HepG2 (cell line): Measurements from ENCODE around the gene FRMD4A. TPM values are rescaled to one million over a fixed set of nuclear protein-coding genes. Genes with fewer than 3 reads are reported as not detected.

ENCODE experiments used
- ATAC-seq: fragments of 200-7000 bp; cut with Tn5 transposase; 3 replicates; pipeline ENCODE4 v1.9.1; 2020; ENCODE audit warnings: mild to moderate bottlenecking, moderate library complexity
- BruUV-seq: library from RNA; stranded (reverse); fragments of 400-500 nt; replicated peaks from 2 replicates; lab custom pipeline; 2021; lab: Mats Ljungman, UMichigan
- CTCF ChIA-PET: fragments of 300-600 bp; formaldehyde crosslinking; extraction: SDS; loops from one replicate; lab custom pipeline; 2021; ENCODE audit warnings: low total read pairs, inconsistent platforms, low intra/inter-chr PET ratio; lab: Yijun Ruan, JAX
- POLR2A ChIA-PET: fragments of 350-600 bp; sonication (Branson Sonifier 250); formaldehyde crosslinking; loops from one replicate; lab custom pipeline; 2020; ENCODE audit warnings: antibody characterized with exemption, inconsistent platforms; lab: Yijun Ruan, JAX
- DNase-seq: peaks from one replicate; pipeline ENCODE4 v3.0.0-alpha.2; 2015; ENCODE audit warnings: low spot score
- FAIRE-seq: peaks from 3 replicates; lab custom pipeline; 2011; peaks lifted over from hg19 to GRCh38; lab: Jason Lieb, UNC
- H2AFZ ChIP-seq: one replicate; pipeline ENCODE4 v1.6.1; 2011; ENCODE audit warnings: low read length, inconsistent platforms
- H3K27ac ChIP-seq: fragments of 300-600 bp; 3 replicates; pipeline ENCODE4 v1.8.0; 2011; ENCODE audit warnings: mixed run types, mild to moderate bottlenecking, mixed read lengths, low read length, inconsistent platforms; ENCODE audit not compliant: insufficient read depth; ENCODE audit errors: extremely low read length
- H3K27me3 ChIP-seq, 2 experiments: fragments of 200-600 bp in 1 of 2; 2 replicates in 1 of 2; 3 replicates in 1 of 2; pipeline versions ENCODE4 v1.6.0 to v1.8.0; 2011; ENCODE audit warnings: low read length in 2 of 2, mild to moderate bottlenecking in 2 of 2, moderate library complexity in 2 of 2, inconsistent platforms in 1 of 2; ENCODE audit not compliant: insufficient read depth in 2 of 2, control insufficient read depth in 1 of 2
- H3K36me3 ChIP-seq, 2 experiments: fragments of 200-600 bp in 1 of 2; replicated peaks in 1 of 2; 2 replicates in 1 of 2; 3 replicates in 1 of 2; pipeline versions ENCODE4 v1.5.1 to v1.8.0; 2011; ENCODE audit warnings: low read length in 2 of 2, inconsistent platforms in 1 of 2; ENCODE audit not compliant: insufficient read depth in 2 of 2, control insufficient read depth in 1 of 2
- H3K4me1 ChIP-seq: 2 replicates; pipeline ENCODE4 v1.5.1; 2012; ENCODE audit warnings: low read length, inconsistent platforms; ENCODE audit not compliant: insufficient read depth
- H3K4me2 ChIP-seq: 2 replicates; pipeline ENCODE4 v1.6.0; 2011; ENCODE audit warnings: low read depth, low read length, inconsistent platforms
- H3K4me3 ChIP-seq, 3 experiments: fragments of 200-600 bp in 1 of 3; sonication (generic), shearing (Covaris generic) in 1 of 3; replicated peaks in 1 of 3; 2 replicates each; pipeline ENCODE4 v1.5.1; 2011 to 2016; ENCODE audit warnings: low read length in 3 of 3, inconsistent platforms in 2 of 3, low read depth in 2 of 3, mild to moderate bottlenecking in 2 of 3, control low read depth in 1 of 3, mixed read lengths in 1 of 3; ENCODE audit not compliant: insufficient read depth in 1 of 3
- H3K79me2 ChIP-seq: one replicate; pipeline ENCODE4 v1.6.1; 2011; ENCODE audit warnings: low read length, inconsistent platforms; ENCODE audit not compliant: insufficient read depth
- H3K9ac ChIP-seq: 2 replicates; pipeline ENCODE4 v1.6.0; 2011; ENCODE audit warnings: mild to moderate bottlenecking, low read depth, low read length, inconsistent platforms; ENCODE audit not compliant: insufficient read depth
- H3K9me3 ChIP-seq: 2 replicates; pipeline ENCODE4 v1.5.1; 2012; ENCODE audit warnings: mild to moderate bottlenecking, low read length
- H4K20me1 ChIP-seq: 2 replicates; pipeline ENCODE4 v1.6.0; 2011; ENCODE audit warnings: inconsistent platforms, mild to moderate bottlenecking, low read length, moderate library complexity; ENCODE audit not compliant: insufficient read depth
- CBX5 ChIP-seq: sonication (generic); formaldehyde crosslinking; IDR thresholded peaks from 2 replicates; pipeline ENCODE4 v1.4.0; 2020; ENCODE audit warnings: missing genetic modification reagents, borderline replicate concordance
- CHD4 ChIP-seq: fragments of 200-600 bp; sonication (generic); IDR thresholded peaks from 2 replicates; pipeline ENCODE4 v1.7.0; 2017; ENCODE audit warnings: mild to moderate bottlenecking, low read length, borderline replicate concordance
- EHMT2 ChIP-seq: fragments of 200-600 bp; sonication (generic); IDR thresholded peaks from 2 replicates; pipeline ENCODE4 v1.7.0; 2017; ENCODE audit warnings: antibody characterized with exemption, low read depth, low read length, borderline replicate concordance
- HDAC2 ChIP-seq: sonication (generic); formaldehyde crosslinking; IDR thresholded peaks from 2 replicates; pipeline ENCODE4 v1.4.0; 2020; ENCODE audit warnings: missing genetic modification reagents
- KLF13 ChIP-seq: sonication (generic); formaldehyde crosslinking; IDR thresholded peaks from 2 replicates; pipeline ENCODE4 v1.4.0; 2020; ENCODE audit warnings: mild to moderate bottlenecking, missing genetic modification reagents
- RBFOX2 ChIP-seq: fragments of 200-400 bp; formaldehyde crosslinking; IDR thresholded peaks from 2 replicates; pipeline ENCODE4 v1.6.1; 2017; ENCODE audit warnings: low read depth, mild to moderate bottlenecking, low read length
- SMAD1 ChIP-seq: sonication (generic); formaldehyde crosslinking; IDR thresholded peaks from 2 replicates; pipeline ENCODE4 v1.4.0; 2020; ENCODE audit warnings: missing genetic modification reagents, low read depth, mild to moderate bottlenecking, borderline replicate concordance
- TRIM24 ChIP-seq: sonication (generic); formaldehyde crosslinking; IDR thresholded peaks from 2 replicates; pipeline ENCODE4 v1.8.0; 2022; ENCODE audit warnings: mild to moderate bottlenecking, missing genetic modification reagents
- ZFYVE20 ChIP-seq: sonication (generic); formaldehyde crosslinking; IDR thresholded peaks from 2 replicates; pipeline ENCODE4 v1.8.0; 2023; ENCODE audit warnings: low read depth, mild to moderate bottlenecking, moderate library complexity, missing genetic modification reagents, borderline replicate concordance
- ZNF143 ChIP-seq: sonication (generic); formaldehyde crosslinking; IDR thresholded peaks from 2 replicates; pipeline ENCODE4 v1.4.0; 2020; ENCODE audit warnings: missing genetic modification reagents
- ZNF280B ChIP-seq: sonication (generic); formaldehyde crosslinking; IDR thresholded peaks from 2 replicates; pipeline ENCODE4 v1.5.0; 2020; ENCODE audit warnings: missing genetic modification reagents, mild to moderate bottlenecking, borderline replicate concordance
- ZNF337 ChIP-seq: sonication (generic); formaldehyde crosslinking; IDR thresholded peaks from 2 replicates; pipeline ENCODE4 v1.5.1; 2020; ENCODE audit warnings: missing genetic modification reagents, low read depth, mild to moderate bottlenecking, borderline replicate concordance
- ZNF460 ChIP-seq: sonication (generic); formaldehyde crosslinking; IDR thresholded peaks from 2 replicates; pipeline ENCODE4 v1.5.1; 2020; ENCODE audit warnings: missing genetic modification reagents, mild to moderate bottlenecking, borderline replicate concordance
- ZNF503 ChIP-seq: sonication (generic); formaldehyde crosslinking; IDR thresholded peaks from 2 replicates; pipeline ENCODE4 v1.4.0; 2020; ENCODE audit warnings: missing genetic modification reagents
- WGBS: methylation state at CpG from one replicate; pipeline ENCODE4 v1.1.6; 2017; ENCODE audit warnings: low lambda C conversion rate; 5-methylcytosine and 5-hydroxymethylcytosine counted together
- in situ Hi-C: cut with HindIII; loops from 2 replicates; pipeline ENCODE4 v1.10.0; 2017; ENCODE audit warnings: low pct_unique_long_range_greater_than_20kb; ENCODE audit not compliant: extremely low pct_ligation_motif_present
- intact Hi-C: fragments of 100-400 bp; cut with micrococcal nuclease; formaldehyde crosslinking; loops from one replicate; pipeline ENCODE4 v1.10.0; 2022; ENCODE audit not compliant: unreplicated experiment
- polyA plus RNA-seq, 8 experiments: library from polyadenylated mRNA; depleted of rRNA in 3 of 8; stranded (reverse) in 7 of 8; unstranded in 1 of 8; fragments of >200 nt; fragmentation: Illumina TruSeq in 4 of 8; extraction: Trizol in 4 of 8; gene quantifications; 2 replicates each; pipeline versions ENCODE4 v1.2.1 to v1.2.3, GENCODE V29; 2011 to 2016; ENCODE audit warnings: low read depth in 4 of 8, missing spikeins in 1 of 8, mixed read lengths in 1 of 8; ENCODE audit not compliant: insufficient read depth in 1 of 8
- total RNA-seq, 5 experiments: library from RNA; depleted of rRNA; stranded (reverse); fragments of >200 nt; fragmentation: Illumina TruSeq; extraction: Trizol; gene quantifications; 2 replicates each; pipeline ENCODE4 v1.2.3, GENCODE V29; 2016; ENCODE audit warnings: low read depth in 1 of 5
- TF ChIP-seq, protein P1 (sequence below): sonication (generic); formaldehyde crosslinking; conservative IDR thresholded peaks from 2 replicates; pipeline ENCODE4 v1.4.0; 2020; ENCODE audit warnings: missing genetic modification reagents

FRMD4A gene
- total and polyA plus RNA-seq, 2 of the 13 experiments (the other 11 are each of a cell fraction or from before 2014, with no cell fraction given) = 0.09 to 0.26 TPM

- Histone ChIP-seq H3K27me3 (peaks cover 2 to 23% of the 10 kb centered on the region in 2 experiments; a peak in 2 of 5 replicates), H3K4me2 (no peak overlapping the region), H3K9me3 (no peaks in the 10 kb centered on the region)
- no peak for TF ChIP-seq ZFYVE20 (CRISPR knock-in tag)
- no peak for TF ChIP-seq CBX5 (CRISPR knock-in tag)
- no peak for TF ChIP-seq EHMT2
- TF ChIP-seq SMAD1 (CRISPR knock-in tag) = no peak
- no peak for TF ChIP-seq TRIM24 (CRISPR knock-in tag)
- TF ChIP-seq ZNF503 (CRISPR knock-in tag) = no peak
- TF ChIP-seq ZNF337 (CRISPR knock-in tag) = no peak
- TF ChIP-seq ZNF143 (CRISPR knock-in tag) = no peak
- TF ChIP-seq, protein P1, sequence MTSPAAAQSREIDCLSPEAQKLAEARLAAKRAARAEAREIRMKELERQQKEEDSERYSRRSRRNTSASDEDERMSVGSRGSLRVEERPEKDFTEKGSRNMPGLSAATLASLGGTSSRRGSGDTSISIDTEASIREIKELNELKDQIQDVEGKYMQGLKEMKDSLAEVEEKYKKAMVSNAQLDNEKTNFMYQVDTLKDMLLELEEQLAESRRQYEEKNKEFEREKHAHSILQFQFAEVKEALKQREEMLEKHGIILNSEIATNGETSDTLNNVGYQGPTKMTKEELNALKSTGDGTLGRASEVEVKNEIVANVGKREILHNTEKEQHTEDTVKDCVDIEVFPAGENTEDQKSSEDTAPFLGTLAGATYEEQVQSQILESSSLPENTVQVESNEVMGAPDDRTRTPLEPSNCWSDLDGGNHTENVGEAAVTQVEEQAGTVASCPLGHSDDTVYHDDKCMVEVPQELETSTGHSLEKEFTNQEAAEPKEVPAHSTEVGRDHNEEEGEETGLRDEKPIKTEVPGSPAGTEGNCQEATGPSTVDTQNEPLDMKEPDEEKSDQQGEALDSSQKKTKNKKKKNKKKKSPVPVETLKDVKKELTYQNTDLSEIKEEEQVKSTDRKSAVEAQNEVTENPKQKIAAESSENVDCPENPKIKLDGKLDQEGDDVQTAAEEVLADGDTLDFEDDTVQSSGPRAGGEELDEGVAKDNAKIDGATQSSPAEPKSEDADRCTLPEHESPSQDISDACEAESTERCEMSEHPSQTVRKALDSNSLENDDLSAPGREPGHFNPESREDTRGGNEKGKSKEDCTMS (CRISPR knock-in tag) = no peak
- no peak for TF ChIP-seq ZNF280B (CRISPR knock-in tag)
- TF ChIP-seq CHD4 = no peak
- no peak for TF ChIP-seq RBFOX2
- TF ChIP-seq KLF13 = no peak
- TF ChIP-seq HDAC2 = no peak
- TF ChIP-seq ZNF460 (CRISPR knock-in tag) = no peak
- TF ChIP-seq, all 625 proteins: peak for 0
- H3K9ac ChIP-seq = no peak overlapping the region
- DNase-seq (no peak), ATAC-seq (no peak), FAIRE-seq (no peak)
- no peaks in the 10 kb centered on the region for H3K36me3 ChIP-seq
- H3K4me1 ChIP-seq = no peaks in the 10 kb centered on the region
- H3K79me2 ChIP-seq = no peaks in the 10 kb centered on the region
- no peak overlapping the region for H3K27ac ChIP-seq
- BruUV-seq = no TSS peak
- no peaks in the 10 kb centered on the region for H4K20me1 ChIP-seq
- ChIA-PET POLR2A (no interaction called here), CTCF (no interaction called here)
- in situ Hi-C loops = no loop called here
- no peak overlapping the region for H2AFZ ChIP-seq
- intact Hi-C loops = loop anchor here (5.0 kb wide), 2 partner anchors 454 to 689 kb away; no protein-coding TSS in a partner anchor
- H3K4me3 ChIP-seq = no peak overlapping the region
- 14% methylated on average over 5 of the region's 5 CpGs for WGBS
Observed at GRCh38 chr10:13788320-13788600, 542.5 kb downstream of the FRMD4A start.
